ENCODE results near the gene BSND. TPM values are rescaled to one million over a fixed set of nuclear protein-coding genes. Genes with fewer than 3 reads are reported as not detected.

Gene BSND
- total RNA-seq, 1 donor from 2014 or later, result not detected

GRCh38 chr1:54997711-54997986, 1.1 kb upstream of the BSND start:
- H3K27ac ChIP-seq (ENCODE audit: low read depth, low read length), result no peak overlapping the region
- no peak overlapping the region for H3K9ac ChIP-seq (ENCODE audit: low read depth in 1 of 3, low read length in 3 of 3)
- H3K36me3 ChIP-seq (ENCODE audit: control insufficient read depth in 3 of 3, insufficient read depth in 3 of 3, low read length in 3 of 3), result no peaks in the 10 kb centered on the region
- no peaks in the 10 kb centered on the region for H3K9me3 ChIP-seq (ENCODE audit: control insufficient read depth in 3 of 3, low read length in 3 of 3)
- peaks cover 32 to 47% (median 39%) of the 10 kb centered on the region in 3 donors for H3K27me3 ChIP-seq (ENCODE audit: control insufficient read depth in 3 of 3, insufficient read depth in 3 of 3, low read length in 3 of 3)
- no peak overlapping the region for H3K4me3 ChIP-seq (ENCODE audit: low read length in 3 of 3)
- no peaks in the 10 kb centered on the region for H3K4me1 ChIP-seq (ENCODE audit: control insufficient read depth in 3 of 3, insufficient read depth in 3 of 3, low read length in 3 of 3)

GRCh38 chr1:54998100-54998499, 633 bp upstream of the BSND start:
- Histone ChIP-seq H3K27ac (ENCODE audit: low read depth, low read length) (no peak overlapping the region), H3K4me3 (ENCODE audit: low read length in 3 of 3) (no peak overlapping the region), H3K36me3 (ENCODE audit: control insufficient read depth in 3 of 3, insufficient read depth in 3 of 3, low read length in 3 of 3) (no peaks in the 10 kb centered on the region), H3K27me3 (ENCODE audit: control insufficient read depth in 3 of 3, insufficient read depth in 3 of 3, low read length in 3 of 3) (peaks cover 32 to 47% (median 39%) of the 10 kb centered on the region in 3 donors), H3K9ac (ENCODE audit: low read depth in 1 of 3, low read length in 3 of 3) (no peak overlapping the region), H3K9me3 (ENCODE audit: control insufficient read depth in 3 of 3, low read length in 3 of 3) (no peaks in the 10 kb centered on the region), H3K4me1 (ENCODE audit: control insufficient read depth in 3 of 3, insufficient read depth in 3 of 3, low read length in 3 of 3) (no peaks in the 10 kb centered on the region)

- Histone ChIP-seq H3K9ac (ENCODE audit: low read depth in 1 of 3, low read length in 3 of 3) (no peak overlapping the region), H3K27me3 (ENCODE audit: control insufficient read depth in 3 of 3, insufficient read depth in 3 of 3, low read length in 3 of 3) (peaks cover 28 to 40% (median 31%) of the 10 kb centered on the region in 3 donors), H3K36me3 (ENCODE audit: control insufficient read depth in 3 of 3, insufficient read depth in 3 of 3, low read length in 3 of 3) (no peaks in the 10 kb centered on the region), H3K9me3 (ENCODE audit: control insufficient read depth in 3 of 3, low read length in 3 of 3) (no peaks in the 10 kb centered on the region), H3K4me1 (ENCODE audit: control insufficient read depth in 3 of 3, insufficient read depth in 3 of 3, low read length in 3 of 3) (no peaks in the 10 kb centered on the region), H3K27ac (ENCODE audit: low read depth, low read length) (no peak overlapping the region), H3K4me3 (ENCODE audit: low read length in 3 of 3) (no peak overlapping the region)
Measured at GRCh38 chr1:55000110-55001085, 1.7 kb downstream of the BSND start.

GRCh38 chr1:55001311-55001710, 2.6 kb downstream of the BSND start:
- Histone ChIP-seq H3K4me3 (ENCODE audit: low read length in 3 of 3) (no peak overlapping the region), H3K27ac (ENCODE audit: low read depth, low read length) (no peak overlapping the region), H3K9ac (ENCODE audit: low read depth in 1 of 3, low read length in 3 of 3) (no peak overlapping the region), H3K4me1 (ENCODE audit: control insufficient read depth in 3 of 3, insufficient read depth in 3 of 3, low read length in 3 of 3) (no peaks in the 10 kb centered on the region), H3K9me3 (ENCODE audit: control insufficient read depth in 3 of 3, low read length in 3 of 3) (no peaks in the 10 kb centered on the region), H3K36me3 (ENCODE audit: control insufficient read depth in 3 of 3, insufficient read depth in 3 of 3, low read length in 3 of 3) (no peaks in the 10 kb centered on the region), H3K27me3 (ENCODE audit: control insufficient read depth in 3 of 3, insufficient read depth in 3 of 3, low read length in 3 of 3) (peaks cover 19 to 31% (median 23%) of the 10 kb centered on the region in 3 donors)

- Histone ChIP-seq H3K4me3 (ENCODE audit: low read length in 3 of 3) (no peak overlapping the region), H3K9ac (ENCODE audit: low read depth in 1 of 3, low read length in 3 of 3) (no peak overlapping the region), H3K9me3 (ENCODE audit: control insufficient read depth in 3 of 3, low read length in 3 of 3) (no peaks in the 10 kb centered on the region), H3K4me1 (ENCODE audit: control insufficient read depth in 3 of 3, insufficient read depth in 3 of 3, low read length in 3 of 3) (no peaks in the 10 kb centered on the region), H3K27me3 (ENCODE audit: control insufficient read depth in 3 of 3, insufficient read depth in 3 of 3, low read length in 3 of 3) (peaks cover 8 to 18% (median 10%) of the 10 kb centered on the region in 3 donors), H3K27ac (ENCODE audit: low read depth, low read length) (no peak overlapping the region), H3K36me3 (ENCODE audit: control insufficient read depth in 3 of 3, insufficient read depth in 3 of 3, low read length in 3 of 3) (no peaks in the 10 kb centered on the region)
Measured at GRCh38 chr1:55002686-55003085, 4.0 kb downstream of the BSND start.

GRCh38 chr1:55005351-55006140, 6.8 kb downstream of the BSND start:
- H3K4me1 ChIP-seq (ENCODE audit: control insufficient read depth in 3 of 3, insufficient read depth in 3 of 3, low read length in 3 of 3), result no peaks in the 10 kb centered on the region

GRCh38 chr1:55006931-55007330, 8.2 kb downstream of the BSND start:
- Histone ChIP-seq H3K9me3 (ENCODE audit: control insufficient read depth in 3 of 3, low read length in 3 of 3) (no peaks in the 10 kb centered on the region), H3K27ac (ENCODE audit: low read depth, low read length) (no peak overlapping the region), H3K4me3 (ENCODE audit: low read length in 3 of 3) (no peak overlapping the region), H3K4me1 (ENCODE audit: control insufficient read depth in 3 of 3, insufficient read depth in 3 of 3, low read length in 3 of 3) (no peaks in the 10 kb centered on the region), H3K27me3 (ENCODE audit: control insufficient read depth in 3 of 3, insufficient read depth in 3 of 3, low read length in 3 of 3) (no peaks in the 10 kb centered on the region), H3K9ac (ENCODE audit: low read depth in 1 of 3, low read length in 3 of 3) (no peak overlapping the region), H3K36me3 (ENCODE audit: control insufficient read depth in 3 of 3, insufficient read depth in 3 of 3, low read length in 3 of 3) (no peaks in the 10 kb centered on the region)

More at GRCh38 chr1:55005351-55006140, 6.8 kb downstream of the BSND start:
- H3K4me3 ChIP-seq (ENCODE audit: low read length in 3 of 3), result no peak overlapping the region
- no peaks in the 10 kb centered on the region for H3K36me3 ChIP-seq (ENCODE audit: control insufficient read depth in 3 of 3, insufficient read depth in 3 of 3, low read length in 3 of 3)
- H3K9ac ChIP-seq (ENCODE audit: low read depth in 1 of 3, low read length in 3 of 3), result no peak overlapping the region
- H3K27me3 ChIP-seq (ENCODE audit: control insufficient read depth in 3 of 3, insufficient read depth in 3 of 3, low read length in 3 of 3), result peaks cover 0 to 2% (median 0%) of the 10 kb centered on the region in 3 donors
- H3K27ac ChIP-seq (ENCODE audit: low read depth, low read length), result no peak overlapping the region
- no peaks in the 10 kb centered on the region for H3K9me3 ChIP-seq (ENCODE audit: control insufficient read depth in 3 of 3, low read length in 3 of 3)

- Histone ChIP-seq H3K36me3 (ENCODE audit: control insufficient read depth in 3 of 3, insufficient read depth in 3 of 3, low read length in 3 of 3) (no peaks in the 10 kb centered on the region), H3K9ac (ENCODE audit: low read depth in 1 of 3, low read length in 3 of 3) (no peak overlapping the region), H3K27ac (ENCODE audit: low read depth, low read length) (no peak overlapping the region), H3K9me3 (ENCODE audit: control insufficient read depth in 3 of 3, low read length in 3 of 3) (no peaks in the 10 kb centered on the region), H3K27me3 (ENCODE audit: control insufficient read depth in 3 of 3, insufficient read depth in 3 of 3, low read length in 3 of 3) (no peaks in the 10 kb centered on the region), H3K4me3 (ENCODE audit: low read length in 3 of 3) (no peak overlapping the region), H3K4me1 (ENCODE audit: control insufficient read depth in 3 of 3, insufficient read depth in 3 of 3, low read length in 3 of 3) (peaks cover 1 to 4% (median 2%) of the 10 kb centered on the region in 3 donors)
Measured at GRCh38 chr1:55007625-55008024, 8.9 kb downstream of the BSND start.

GRCh38 chr1:55010194-55010886, 11.6 kb downstream of the BSND start:
- Histone ChIP-seq H3K9ac (ENCODE audit: low read depth in 1 of 3, low read length in 3 of 3) (no peak overlapping the region), H3K4me3 (ENCODE audit: low read length in 3 of 3) (no peak overlapping the region), H3K27me3 (ENCODE audit: control insufficient read depth in 3 of 3, insufficient read depth in 3 of 3, low read length in 3 of 3) (peaks cover 4 to 10% (median 6%) of the 10 kb centered on the region in 3 donors), H3K9me3 (ENCODE audit: control insufficient read depth in 3 of 3, low read length in 3 of 3) (no peaks in the 10 kb centered on the region), H3K36me3 (ENCODE audit: control insufficient read depth in 3 of 3, insufficient read depth in 3 of 3, low read length in 3 of 3) (no peaks in the 10 kb centered on the region), H3K27ac (ENCODE audit: low read depth, low read length) (no peak overlapping the region), H3K4me1 (ENCODE audit: control insufficient read depth in 3 of 3, insufficient read depth in 3 of 3, low read length in 3 of 3) (peaks cover 5 to 12% (median 11%) of the 10 kb centered on the region in 3 donors)
